ENCODE results near the gene MSL2. TPM values are rescaled to one million over a fixed set of nuclear protein-coding genes. Genes with fewer than 3 reads are reported as not detected.
A peak's percentile ranks its signal among the peaks of the same experiment; 100 is the strongest.
"Not testable (repeated sequence)": the region's sequence is repeated elsewhere in the genome, so short reads cannot be mapped to it uniquely, and the experiment has no call there.

Gene MSL2
- total RNA-seq, 1 donor from 2014 or later = 23.4 TPM

- peak; percentile 51 for DNase-seq (ENCODE audit: low read depth)
Observed at GRCh38 chr3:136146981-136147729, 49.0 kb downstream of the MSL2 start.

- DNase-seq (ENCODE audit: low read depth) = not testable (repeated sequence)
Observed at GRCh38 chr3:136144397-136144796, 51.7 kb downstream of the MSL2 start.

DNA sequence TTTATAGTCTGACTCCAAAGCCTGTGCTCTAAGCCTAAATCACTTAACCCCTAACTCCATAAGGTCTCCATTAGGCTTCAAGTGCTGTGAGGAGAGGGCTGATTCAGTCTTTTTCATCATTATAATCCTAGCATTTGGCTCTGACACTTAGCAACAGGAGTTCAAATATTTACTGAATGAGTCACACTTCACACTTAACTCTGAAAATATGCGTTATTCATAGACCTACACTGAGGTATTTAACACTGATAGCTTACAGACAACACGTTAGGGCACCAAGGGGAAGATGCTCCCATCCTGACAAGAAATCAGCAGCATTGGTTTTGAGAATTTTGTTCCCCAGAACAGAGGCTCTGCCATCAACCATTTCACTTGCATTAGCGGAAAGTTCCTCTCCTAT lies 53.5 kb downstream of the MSL2 start:
- DNase-seq (ENCODE audit: low read depth) = peak; percentile 97

- peak; percentile 43 for DNase-seq (ENCODE audit: low read depth)
Observed at GRCh38 chr3:136141891-136142290, 54.2 kb downstream of the MSL2 start.

- no peak for DNase-seq (ENCODE audit: low read depth)
Observed at GRCh38 chr3:136141291-136141785, 54.8 kb downstream of the MSL2 start.

- no peak for DNase-seq (ENCODE audit: low read depth)
Observed at GRCh38 chr3:136136454-136136853, 59.7 kb downstream of the MSL2 start.

DNA sequence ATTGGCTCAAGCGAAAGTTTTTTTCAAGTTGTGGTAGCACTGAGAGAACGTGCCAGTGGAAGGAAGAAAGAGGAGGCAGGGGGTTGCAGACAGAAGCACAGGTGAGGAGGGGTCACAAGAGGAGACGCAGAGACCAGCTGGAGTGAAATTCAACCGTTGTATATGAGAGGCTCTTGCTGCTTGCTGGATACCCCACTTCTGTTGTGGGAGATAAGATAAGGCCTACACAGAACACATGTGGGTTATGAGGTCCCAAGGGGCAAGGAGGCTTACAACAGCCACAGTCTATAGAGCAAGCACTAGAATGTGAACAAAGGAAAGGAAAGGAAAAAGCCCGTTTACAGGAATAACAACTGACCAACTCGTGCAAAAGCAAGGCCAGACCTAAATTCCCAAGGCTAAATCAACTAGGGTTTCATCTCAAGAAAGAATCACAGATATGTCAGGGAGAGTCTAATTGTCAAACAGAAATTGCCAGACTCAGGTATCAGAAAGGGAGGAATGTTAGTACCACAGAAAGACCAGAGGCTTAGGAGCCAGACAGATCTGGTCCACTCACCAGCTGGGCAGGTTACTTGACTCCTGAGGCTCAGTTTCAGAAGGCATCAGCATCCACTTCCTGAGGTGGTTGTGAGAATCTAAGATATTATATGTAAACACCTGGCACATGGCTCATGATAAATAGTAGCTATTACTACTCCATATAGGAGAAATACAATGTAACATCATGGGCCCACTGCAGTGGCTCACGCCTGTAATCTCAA lies 60.9 kb downstream of the MSL2 start:
- DNase-seq (ENCODE audit: low read depth) = no peak

- no peak for DNase-seq (ENCODE audit: low read depth)
Observed at GRCh38 chr3:136134091-136134490, 62.0 kb downstream of the MSL2 start.

GRCh38 chr3:136131647-136132046 lies 64.5 kb downstream of the MSL2 start:
- not testable (repeated sequence) for DNase-seq (ENCODE audit: low read depth)

DNA sequence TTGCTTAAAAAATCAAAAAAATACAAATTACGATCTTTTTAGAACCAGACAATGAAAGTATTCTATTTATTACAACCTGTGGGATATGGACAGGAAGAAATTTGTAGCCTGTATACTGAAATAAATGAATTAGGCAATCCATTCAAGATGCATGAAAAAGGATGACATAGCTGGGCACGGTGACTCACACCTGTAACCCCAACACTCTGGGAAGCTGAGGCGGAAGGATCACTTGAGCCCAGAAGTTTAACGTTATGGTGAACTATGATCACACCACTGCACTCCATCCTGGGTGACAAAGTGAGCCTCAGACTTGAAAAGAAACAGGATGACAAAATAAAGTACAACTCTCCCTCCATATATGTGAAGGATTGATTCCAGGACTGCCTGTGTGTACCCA lies 74.1 kb downstream of the MSL2 start:
- DNase-seq (ENCODE audit: low read depth) = no peak

GRCh38 chr3:136120373-136121348 lies 75.5 kb downstream of the MSL2 start:
- no peak for DNase-seq (ENCODE audit: low read depth)

DNA sequence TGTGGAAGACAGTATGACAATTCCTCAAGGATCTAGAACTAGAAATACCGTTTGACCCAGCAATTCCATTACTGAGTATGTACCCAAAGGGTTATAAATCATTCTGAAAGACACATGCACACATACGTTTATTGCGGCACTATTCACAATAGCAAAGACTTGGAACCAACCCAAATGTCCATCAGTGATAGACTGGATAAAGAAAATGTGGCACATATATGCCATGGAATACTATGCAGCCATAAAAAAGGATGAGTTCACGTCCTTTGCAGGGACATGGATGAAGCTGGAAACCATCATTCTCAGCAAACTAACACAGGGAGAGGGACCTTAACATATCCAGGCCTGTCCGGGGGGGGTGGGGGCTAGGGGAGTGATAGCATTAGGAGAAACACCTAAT lies 76.4 kb downstream of the MSL2 start:
- not testable (repeated sequence) for DNase-seq (ENCODE audit: low read depth)

DNA sequence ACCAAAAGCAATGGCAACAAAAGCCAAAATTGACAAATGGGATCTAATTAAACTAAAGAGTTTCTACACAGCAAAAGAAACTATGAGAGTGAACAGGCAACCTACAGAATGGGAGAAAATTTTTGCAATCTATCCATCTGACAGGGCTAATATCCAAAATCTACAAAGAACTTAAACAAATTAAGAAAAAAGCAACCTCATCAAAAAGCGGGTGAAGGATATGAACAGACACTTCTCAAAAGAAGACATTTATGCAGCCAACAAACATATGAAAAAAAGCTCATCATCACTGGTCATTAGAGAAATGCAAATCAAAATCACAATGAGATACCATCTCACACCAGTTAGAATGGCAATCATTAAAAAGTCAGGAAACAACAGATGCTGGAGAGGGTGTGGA lies 76.8 kb downstream of the MSL2 start:
- DNase-seq (ENCODE audit: low read depth) = not testable (repeated sequence)

- no peak for DNase-seq (ENCODE audit: low read depth)
Observed at GRCh38 chr3:136114421-136114820, 81.7 kb downstream of the MSL2 start.

DNA sequence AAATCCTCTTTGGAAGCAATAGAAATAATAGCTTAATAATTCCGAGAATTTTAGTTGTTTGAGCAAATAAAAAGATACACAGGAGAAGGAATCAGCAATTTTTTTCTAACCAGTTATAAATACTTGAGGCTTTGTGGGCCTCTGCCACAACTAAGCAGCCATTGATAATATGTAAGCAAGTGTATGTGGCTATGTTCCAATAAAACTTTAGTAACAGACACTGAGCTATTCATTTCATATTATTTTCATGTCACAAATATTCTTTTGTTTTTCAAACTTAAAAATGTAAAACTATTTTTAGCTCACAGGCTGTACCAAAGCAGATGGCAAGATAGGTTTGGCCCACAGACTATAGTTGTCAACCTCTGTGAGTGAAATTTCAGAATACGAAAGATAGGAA lies 85.7 kb downstream of the MSL2 start:
- DNase-seq (ENCODE audit: low read depth) = no peak

DNA sequence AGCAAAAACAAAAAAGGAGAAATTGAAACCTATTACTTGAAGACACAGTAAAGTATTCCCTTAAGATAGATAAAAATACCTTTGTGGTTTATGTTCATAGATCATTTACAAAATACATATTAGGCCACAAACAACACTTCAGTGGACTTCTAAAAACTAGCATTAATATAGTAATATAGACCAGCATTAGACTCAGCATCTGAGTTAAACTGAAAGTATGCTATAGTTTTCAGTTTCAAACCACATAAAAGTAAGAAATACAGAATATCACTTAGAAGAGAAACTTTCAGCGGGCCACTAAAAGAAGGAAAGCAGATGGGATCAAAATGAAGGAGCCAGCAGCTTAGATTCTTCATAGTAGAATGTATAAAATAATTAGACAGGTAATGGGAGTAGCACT lies 86.6 kb downstream of the MSL2 start:
- DNase-seq (ENCODE audit: low read depth) = no peak

DNA sequence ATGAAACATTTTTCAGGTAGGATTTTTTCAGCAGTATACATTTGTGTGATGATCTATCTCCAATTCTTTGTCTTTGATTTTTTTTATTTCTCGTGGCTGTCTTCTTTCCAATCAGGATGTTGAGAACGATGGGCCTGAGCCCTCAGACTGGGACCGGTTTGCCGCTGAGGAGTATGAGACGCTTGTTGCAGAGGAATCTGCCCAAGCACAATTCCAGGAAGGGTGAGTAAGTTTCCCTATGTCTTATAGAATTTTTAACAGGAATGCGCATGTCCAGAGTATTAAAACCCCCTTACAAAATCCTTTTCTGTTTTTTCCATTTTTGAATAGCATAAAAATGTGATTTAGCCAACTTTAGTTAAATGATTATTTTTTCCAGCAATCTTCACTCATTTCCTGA lies 90.0 kb downstream of the MSL2 start:
- DNase-seq (ENCODE audit: low read depth) = no peak

DNA sequence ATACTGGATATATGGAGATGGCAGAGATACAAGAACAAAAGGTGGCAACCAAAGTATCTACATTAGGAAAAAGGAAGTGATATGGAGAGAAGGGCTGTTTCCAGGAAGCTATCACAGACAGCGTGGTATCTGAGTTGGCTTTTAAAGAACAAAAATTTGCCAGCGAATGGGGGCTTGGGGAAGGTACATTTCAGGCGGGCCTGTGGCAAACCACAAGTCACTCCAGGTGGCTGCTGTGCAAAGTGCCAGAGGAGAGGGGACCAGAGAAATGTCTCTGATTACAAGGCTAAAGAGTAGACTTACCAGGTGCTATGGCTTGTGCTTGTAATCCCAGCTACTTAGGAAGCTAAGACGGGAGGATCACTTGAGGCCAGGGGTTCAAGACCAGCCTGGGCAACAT lies 91.1 kb downstream of the MSL2 start:
- DNase-seq (ENCODE audit: low read depth) = no peak

All from renal cortical epithelial cell (primary cell).